AG08396 (cell line): ENCODE results near the gene CFAP157.

ENCODE experiments used
- DNase-seq: peaks from one replicate; pipeline ENCODE4 v3.0.0; 2012; ENCODE audit warnings: low spot score, mixed read lengths

The CFAP157 gene

GRCh38 chr9:127715470-127716337 lies 8.9 kb downstream of the CFAP157 start, which contains the start of the genes PTRH1 and TTC16:
TSS of gene PTRH1 (minus strand) at chr9:127715663. CDS start at chr9:127715639, 24 bp downstream.
TSS of gene TTC16 (plus strand) at chr9:127716079. CDS start at chr9:127716146, 67 bp downstream.
- DNase-seq, result peak; percentile 99

GRCh38 chr9:127716412-127716811 lies 9.6 kb downstream of the CFAP157 start:
- DNase-seq, result no peak

- no peak for DNase-seq
Observed at GRCh38 chr9:127717766-127718165, 11.0 kb downstream of the CFAP157 start.

- no peak for DNase-seq
Observed at GRCh38 chr9:127720031-127720864, 13.5 kb downstream of the CFAP157 start.

GRCh38 chr9:127720865-127721227 lies 14.1 kb downstream of the CFAP157 start:
- no peak for DNase-seq

GRCh38 chr9:127721391-127721821 lies 14.6 kb downstream of the CFAP157 start:
- DNase-seq, result no peak

GRCh38 chr9:127722055-127722745 lies 15.4 kb downstream of the CFAP157 start:
- DNase-seq, result no peak

- DNase-seq, result no peak
Observed at GRCh38 chr9:127723013-127723412, 16.2 kb downstream of the CFAP157 start.

GRCh38 chr9:127723444-127723843 lies 16.7 kb downstream of the CFAP157 start:
- peak; percentile 82 for DNase-seq

GRCh38 chr9:127724012-127724411 lies 17.2 kb downstream of the CFAP157 start:
- no peak for DNase-seq

- DNase-seq, result no peak
Observed at GRCh38 chr9:127726871-127727270, 20.1 kb downstream of the CFAP157 start.

GRCh38 chr9:127728808-127729207 lies 22.0 kb downstream of the CFAP157 start:
- DNase-seq, result no peak

GRCh38 chr9:127729522-127730256 lies 22.9 kb downstream of the CFAP157 start:
- DNase-seq, result no peak

GRCh38 chr9:127730262-127730661 lies 23.5 kb downstream of the CFAP157 start:
- no peak for DNase-seq

- no peak for DNase-seq
Observed at GRCh38 chr9:127730799-127731410, 24.1 kb downstream of the CFAP157 start.

GRCh38 chr9:127731938-127732337 lies 25.1 kb downstream of the CFAP157 start:
- DNase-seq, result no peak

GRCh38 chr9:127732444-127732843 lies 25.7 kb downstream of the CFAP157 start:
- DNase-seq, result no peak

- DNase-seq, result no peak
Observed at GRCh38 chr9:127733614-127734013, 26.8 kb downstream of the CFAP157 start.

- DNase-seq, result no peak
Observed at GRCh38 chr9:127734247-127734746, 27.5 kb downstream of the CFAP157 start.

GRCh38 chr9:127734747-127735529 lies 28.1 kb downstream of the CFAP157 start, which contains the start of gene TOR2A:
TSS of gene TOR2A (minus strand) at chr9:127735294. CDS start at chr9:127735270, 24 bp downstream.
- DNase-seq, result peak; percentile 98
